Hepatocyte (in vitro differentiated cells): ENCODE data around the gene FRZB. TPM values are rescaled to one million over a fixed set of nuclear protein-coding genes. Genes with fewer than 3 reads are reported as not detected.
A peak's percentile ranks its signal among the peaks of the same experiment; 100 is the strongest.

ENCODE experiments used
- DNase-seq: peaks from one replicate; pipeline ENCODE4 v3.0.0-alpha.2; 2016; ENCODE audit warnings: low spot score
- H2AFZ ChIP-seq: fragments of 200-600 bp; sonication (generic); 2 replicates; pipeline ENCODE4 v1.6.0; 2016; ENCODE audit warnings: antibody characterized with exemption, mild to moderate bottlenecking
- H3K27ac ChIP-seq: fragments of 200-600 bp; sonication (generic); 2 replicates; pipeline ENCODE4 v1.5.1; 2016; ENCODE audit warnings: mild to moderate bottlenecking
- H3K27me3 ChIP-seq: fragments of 200-600 bp; sonication (generic); 2 replicates; pipeline ENCODE4 v1.6.1; 2016
- H3K36me3 ChIP-seq: fragments of 200-600 bp; sonication (generic); replicated peaks from 2 replicates; pipeline ENCODE4 v1.5.1; 2016; ENCODE audit warnings: low read depth; ENCODE audit not compliant: insufficient read depth
- H3K4me1 ChIP-seq: fragments of 200-600 bp; sonication (generic); 2 replicates; pipeline ENCODE4 v1.5.1; 2016; ENCODE audit warnings: mild to moderate bottlenecking, moderate library complexity; ENCODE audit not compliant: insufficient read depth
- H3K4me2 ChIP-seq: fragments of 200-600 bp; sonication (generic); 2 replicates; pipeline ENCODE4 v1.6.0; 2016
- H3K4me3 ChIP-seq: fragments of 200-600 bp; sonication (generic); 2 replicates; pipeline ENCODE4 v1.5.1; 2016; ENCODE audit warnings: mild to moderate bottlenecking
- H3K79me2 ChIP-seq: fragments of 200-600 bp; sonication (generic); 2 replicates; pipeline ENCODE4 v1.6.0; 2017; ENCODE audit warnings: mild to moderate bottlenecking
- H3K9me2 ChIP-seq: fragments of 200-600 bp; sonication (generic); replicated peaks from 2 replicates; pipeline ENCODE4 v1.6.0; 2017; ENCODE audit warnings: mild to moderate bottlenecking; ENCODE audit not compliant: insufficient read depth
- H3K9me3 ChIP-seq: fragments of 200-600 bp; sonication (generic); 2 replicates; pipeline ENCODE4 v1.5.1; 2016; ENCODE audit warnings: low read depth, mild to moderate bottlenecking
- H4K20me1 ChIP-seq: fragments of 200-600 bp; sonication (generic); 2 replicates; pipeline ENCODE4 v1.6.0; 2016; ENCODE audit warnings: mild to moderate bottlenecking; ENCODE audit not compliant: insufficient read depth, poor library complexity, severe bottlenecking
- EZH2 ChIP-seq: fragments of 200-600 bp; sonication (generic); IDR thresholded peaks from 2 replicates; pipeline ENCODE4 v1.6.1; 2016; ENCODE audit warnings: antibody characterized with exemption, mild to moderate bottlenecking, borderline replicate concordance
- EZH2phosphoT487 ChIP-seq: fragments of 200-600 bp; sonication (generic); IDR thresholded peaks from one replicate; pipeline ENCODE4 v1.6.1; 2018; ENCODE audit warnings: antibody characterized with exemption, mild to moderate bottlenecking, low read depth, moderate library complexity; ENCODE audit not compliant: unreplicated experiment, severe bottlenecking
- WGBS: methylation state at CpG from one replicate; pipeline ENCODE4 v1.1.6; 2016; ENCODE audit warnings: low lambda C conversion rate; ENCODE audit errors: missing lambda C conversion rate; 5-methylcytosine and 5-hydroxymethylcytosine counted together
- polyA plus RNA-seq: library from polyadenylated mRNA; unstranded; fragments of >200 nt; fragmentation: Nextera tagmentation; extraction: Ambion mirVana; gene quantifications from 2 replicates; pipeline ENCODE4 v1.2.1, GENCODE V29; 2016
- total RNA-seq: library from RNA; depleted of rRNA; stranded (reverse); fragments of >200 nt; gene quantifications from 2 replicates; pipeline ENCODE4 v1.2.3, GENCODE V29; 2014
- TF ChIP-seq, protein P1 (sequence below): fragments of 200-600 bp; sonication (generic); IDR thresholded peaks from 2 replicates; pipeline ENCODE4 v1.5.1; 2016; ENCODE audit warnings: antibody characterized with exemption, mild to moderate bottlenecking; ENCODE audit not compliant: poor library complexity

FRZB gene
- total and polyA plus RNA-seq, 2 experiments from 2014 or later, result 118 to 375 TPM

DNA sequence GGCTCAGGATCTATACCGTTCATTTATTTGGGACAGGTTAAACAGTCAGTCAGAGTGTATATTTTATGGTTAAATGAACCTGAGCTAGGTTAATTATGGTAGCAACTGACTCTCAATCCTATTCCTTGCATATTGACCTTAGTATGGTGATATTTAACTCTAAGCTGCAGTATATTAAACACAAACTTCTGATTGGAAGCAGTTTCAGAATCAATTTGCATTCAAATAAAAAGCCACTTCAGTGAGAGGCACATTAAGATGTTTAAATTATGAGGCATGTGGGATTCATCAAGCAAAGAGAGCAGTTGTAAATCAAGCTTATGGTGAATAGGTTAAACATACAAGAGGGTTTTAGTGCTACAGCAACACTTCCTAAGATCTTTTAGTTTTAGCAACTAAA, 40.4 kb downstream of the FRZB start:
- no peaks in the 10 kb centered on the region for H3K36me3 ChIP-seq
- H3K4me1 ChIP-seq, result peaks cover 12% of the 10 kb centered on the region
- peak overlapping the region; percentile 15 for H3K27ac ChIP-seq
- DNase-seq, result no peak
- no peaks in the 10 kb centered on the region for H3K9me3 ChIP-seq
- H3K4me2 ChIP-seq, result peak overlapping the region; percentile 48
- H4K20me1 ChIP-seq, result no peaks in the 10 kb centered on the region
- no peaks in the 10 kb centered on the region for H3K9me2 ChIP-seq
- no peak overlapping the region for H3K4me3 ChIP-seq
- no peaks in the 10 kb centered on the region for H3K27me3 ChIP-seq
- WGBS, result 13% methylated on average over 1 of the region's 1 CpG
- no peaks in the 10 kb centered on the region for H3K79me2 ChIP-seq
- no peak overlapping the region for H2AFZ ChIP-seq
- no peak for TF ChIP-seq EZH2phosphoT487
- TF ChIP-seq EZH2, result no peak
- TF ChIP-seq, protein P1, sequence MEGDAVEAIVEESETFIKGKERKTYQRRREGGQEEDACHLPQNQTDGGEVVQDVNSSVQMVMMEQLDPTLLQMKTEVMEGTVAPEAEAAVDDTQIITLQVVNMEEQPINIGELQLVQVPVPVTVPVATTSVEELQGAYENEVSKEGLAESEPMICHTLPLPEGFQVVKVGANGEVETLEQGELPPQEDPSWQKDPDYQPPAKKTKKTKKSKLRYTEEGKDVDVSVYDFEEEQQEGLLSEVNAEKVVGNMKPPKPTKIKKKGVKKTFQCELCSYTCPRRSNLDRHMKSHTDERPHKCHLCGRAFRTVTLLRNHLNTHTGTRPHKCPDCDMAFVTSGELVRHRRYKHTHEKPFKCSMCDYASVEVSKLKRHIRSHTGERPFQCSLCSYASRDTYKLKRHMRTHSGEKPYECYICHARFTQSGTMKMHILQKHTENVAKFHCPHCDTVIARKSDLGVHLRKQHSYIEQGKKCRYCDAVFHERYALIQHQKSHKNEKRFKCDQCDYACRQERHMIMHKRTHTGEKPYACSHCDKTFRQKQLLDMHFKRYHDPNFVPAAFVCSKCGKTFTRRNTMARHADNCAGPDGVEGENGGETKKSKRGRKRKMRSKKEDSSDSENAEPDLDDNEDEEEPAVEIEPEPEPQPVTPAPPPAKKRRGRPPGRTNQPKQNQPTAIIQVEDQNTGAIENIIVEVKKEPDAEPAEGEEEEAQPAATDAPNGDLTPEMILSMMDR, result no peak

DNA sequence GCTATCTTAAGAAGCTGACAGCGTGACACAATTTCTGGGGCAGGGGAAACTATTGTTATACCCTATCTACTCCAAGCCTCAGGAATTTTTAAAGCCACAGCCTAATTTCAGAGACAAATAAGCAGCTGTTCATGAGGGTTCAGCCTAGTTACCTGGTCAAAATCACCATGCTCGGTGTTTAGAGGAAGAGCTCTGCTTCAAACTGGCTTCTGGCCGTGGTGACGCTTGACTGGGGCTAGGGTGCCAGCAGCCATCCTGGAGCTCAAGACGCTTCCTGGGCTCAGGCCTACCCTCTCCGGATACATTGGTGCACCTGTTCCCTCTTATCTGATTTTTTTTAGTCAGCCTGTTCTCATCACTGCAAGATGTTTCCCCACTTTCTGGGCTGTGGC, 41.7 kb downstream of the FRZB start:
- H2AFZ ChIP-seq, result no peak overlapping the region
- DNase-seq, result no peak
- no peak overlapping the region for H3K4me2 ChIP-seq
- WGBS, result 74% methylated on average over 6 of the region's 6 CpGs
- H3K4me1 ChIP-seq, result peaks cover 12% of the 10 kb centered on the region
- no peaks in the 10 kb centered on the region for H3K36me3 ChIP-seq
- H3K27me3 ChIP-seq, result no peaks in the 10 kb centered on the region
- H4K20me1 ChIP-seq, result no peaks in the 10 kb centered on the region
- TF ChIP-seq, protein P1, result no peak
- TF ChIP-seq EZH2 (no peak), EZH2phosphoT487 (no peak)
- no peak overlapping the region for H3K27ac ChIP-seq
- H3K9me2 ChIP-seq, result no peaks in the 10 kb centered on the region
- H3K9me3 ChIP-seq, result no peaks in the 10 kb centered on the region
- no peaks in the 10 kb centered on the region for H3K79me2 ChIP-seq
- H3K4me3 ChIP-seq, result no peak overlapping the region

DNA sequence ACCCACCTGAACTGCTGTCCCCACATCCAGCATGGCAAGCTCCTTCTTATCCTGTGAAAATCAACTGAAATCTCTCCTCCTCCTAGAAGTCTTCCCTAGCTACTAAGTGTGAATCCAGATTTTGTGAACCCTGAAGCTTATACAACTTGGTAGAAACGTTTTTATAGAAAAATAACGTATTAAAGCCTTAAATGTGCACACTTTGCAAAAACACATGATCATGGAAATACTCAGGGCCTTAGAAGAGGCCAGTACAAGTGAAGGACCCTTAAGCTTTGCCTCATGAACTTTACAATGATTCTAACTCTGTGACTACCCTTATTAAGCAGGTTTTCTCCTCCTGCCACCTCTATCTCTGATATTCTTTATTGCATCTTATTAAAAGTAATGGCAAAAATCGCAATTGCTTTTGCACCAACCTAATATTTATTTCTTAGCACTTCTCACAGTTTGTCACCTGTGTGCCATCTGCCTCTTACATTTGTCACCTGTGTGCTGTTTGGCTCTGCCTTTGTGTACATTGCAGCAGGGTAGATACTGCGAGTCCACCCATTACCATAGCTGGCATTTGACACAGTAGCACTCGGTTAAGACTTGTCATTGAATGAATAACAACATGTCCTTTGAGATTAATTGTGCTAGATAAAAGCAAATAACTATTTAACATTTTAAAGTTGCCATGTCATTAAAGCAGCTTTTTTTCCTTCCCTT, 42.2 kb downstream of the FRZB start:
- no peaks in the 10 kb centered on the region for H4K20me1 ChIP-seq
- no peak overlapping the region for H3K4me3 ChIP-seq
- no peaks in the 10 kb centered on the region for H3K9me3 ChIP-seq
- H3K4me2 ChIP-seq, result no peak overlapping the region
- H3K79me2 ChIP-seq, result no peaks in the 10 kb centered on the region
- H3K36me3 ChIP-seq, result no peaks in the 10 kb centered on the region
- H2AFZ ChIP-seq, result no peak overlapping the region
- no peak overlapping the region for H3K27ac ChIP-seq
- DNase-seq, result no peak
- no peaks in the 10 kb centered on the region for H3K27me3 ChIP-seq
- peaks cover 12% of the 10 kb centered on the region for H3K4me1 ChIP-seq
- no peaks in the 10 kb centered on the region for H3K9me2 ChIP-seq
- TF ChIP-seq EZH2phosphoT487, result no peak
- TF ChIP-seq, protein P1, result no peak
- TF ChIP-seq EZH2, result no peak
- WGBS, result 65% methylated on average over 5 of the region's 5 CpGs

DNA sequence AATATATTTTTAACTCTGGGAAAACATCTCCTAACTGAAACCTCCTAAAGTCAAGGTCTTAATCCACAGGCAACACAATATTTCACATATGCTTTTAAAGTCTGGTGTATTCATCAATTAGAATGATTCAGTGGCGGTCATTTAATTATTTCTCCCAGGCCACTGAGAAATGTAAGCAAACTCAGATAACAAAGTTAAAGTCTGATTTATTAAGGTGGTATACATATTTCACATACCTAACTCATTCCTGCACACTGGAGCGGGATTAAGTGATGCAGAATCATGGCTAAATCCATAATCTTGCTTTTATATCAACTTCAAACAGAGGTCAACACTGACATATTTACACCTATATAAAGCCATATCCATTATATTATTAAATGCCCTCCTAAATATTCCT, 43.7 kb downstream of the FRZB start:
- no peaks in the 10 kb centered on the region for H4K20me1 ChIP-seq
- no peaks in the 10 kb centered on the region for H3K9me3 ChIP-seq
- H3K9me2 ChIP-seq, result no peaks in the 10 kb centered on the region
- H2AFZ ChIP-seq, result no peak overlapping the region
- H3K79me2 ChIP-seq, result no peaks in the 10 kb centered on the region
- no peak for DNase-seq
- H3K4me1 ChIP-seq, result peaks cover 21% of the 10 kb centered on the region
- WGBS, result 76% methylated on average over 2 of the region's 2 CpGs
- H3K27ac ChIP-seq, result no peak overlapping the region
- H3K36me3 ChIP-seq, result no peaks in the 10 kb centered on the region
- H3K4me2 ChIP-seq, result no peak overlapping the region
- H3K4me3 ChIP-seq, result no peak overlapping the region
- H3K27me3 ChIP-seq, result no peaks in the 10 kb centered on the region
- TF ChIP-seq EZH2phosphoT487 (no peak), EZH2 (no peak)
- TF ChIP-seq, protein P1, result no peak
